ENCODE data around the gene RBM26. TPM values are rescaled to one million over a fixed set of nuclear protein-coding genes. Genes with fewer than 3 reads are reported as not detected.

RBM26 gene
- polyA plus RNA-seq, 1 donor from 2014 or later: 112 TPM

- no peak overlapping the region for H3K4me3 ChIP-seq (ENCODE audit: low read length)
- H3K27me3 ChIP-seq (ENCODE audit: insufficient read depth, low read depth, low read length): no peaks in the 10 kb centered on the region
- no peaks in the 10 kb centered on the region for H3K9me3 ChIP-seq (ENCODE audit: low read length)
- H3K36me3 ChIP-seq (ENCODE audit: insufficient read depth, low read length): no peaks in the 10 kb centered on the region
- no peaks in the 10 kb centered on the region for H3K79me2 ChIP-seq (replicated peaks; ENCODE audit: insufficient read depth, low read length)
- TF ChIP-seq POLR2AphosphoS5 (IDR thresholded peaks at IDR 0.05) (no peak), CTCF (IDR thresholded peaks at IDR 0.05; ENCODE audit: poor library complexity, severe bottlenecking) (no peak), MXI1 (conservative IDR thresholded peaks at IDR 0.05; ENCODE audit: poor library complexity, severe bottlenecking) (no peak), EP300 (conservative IDR thresholded peaks at IDR 0.05; ENCODE audit: poor library complexity, severe bottlenecking) (no peak), RAD21 (conservative IDR thresholded peaks at IDR 0.05) (no peak), EZH2 (IDR thresholded peaks at IDR 0.05; ENCODE audit: borderline replicate concordance, insufficient read depth, low read length, poor library complexity, severe bottlenecking) (no peak), SMC3 (conservative IDR thresholded peaks at IDR 0.05; ENCODE audit: poor library complexity) (no peak), REST (IDR thresholded peaks at IDR 0.05; ENCODE audit: borderline replicate concordance) (no peak), TAF1 (IDR thresholded peaks at IDR 0.05; ENCODE audit: low read depth) (no peak)
- no peak overlapping the region for H3K9ac ChIP-seq (ENCODE audit: low read length)
- H4K20me1 ChIP-seq (ENCODE audit: insufficient read depth): no peaks in the 10 kb centered on the region
- no peak overlapping the region for H3K4me2 ChIP-seq (ENCODE audit: low read length)
- H3F3A ChIP-seq (ENCODE audit: insufficient read depth, low read length, poor library complexity, severe bottlenecking): no peaks in the 10 kb centered on the region
- no peak overlapping the region for H2AFZ ChIP-seq (ENCODE audit: low read depth, low read length)
- H3K9me2 ChIP-seq (ENCODE audit: insufficient read depth, low read length): no peaks in the 10 kb centered on the region
- no peak overlapping the region for H3K27ac ChIP-seq (ENCODE audit: low read length)
Measured at GRCh38 chr13:79434556-79434955, 28.5 kb upstream of the RBM26 start.

- no peaks in the 10 kb centered on the region for H3F3A ChIP-seq (ENCODE audit: insufficient read depth, low read length, poor library complexity, severe bottlenecking)
- H3K9ac ChIP-seq (ENCODE audit: low read length): no peak overlapping the region
- no peak for TF ChIP-seq MXI1 (conservative IDR thresholded peaks at IDR 0.05; ENCODE audit: poor library complexity, severe bottlenecking)
- TF ChIP-seq RAD21 (conservative IDR thresholded peaks at IDR 0.05): no peak
- TF ChIP-seq SMC3 (conservative IDR thresholded peaks at IDR 0.05; ENCODE audit: poor library complexity): no peak
- TF ChIP-seq REST (IDR thresholded peaks at IDR 0.05; ENCODE audit: borderline replicate concordance): no peak
- TF ChIP-seq EP300 (conservative IDR thresholded peaks at IDR 0.05; ENCODE audit: poor library complexity, severe bottlenecking): no peak
- TF ChIP-seq CTCF (IDR thresholded peaks at IDR 0.05; ENCODE audit: poor library complexity, severe bottlenecking): no peak
- no peak for TF ChIP-seq TAF1 (IDR thresholded peaks at IDR 0.05; ENCODE audit: low read depth)
- no peak for TF ChIP-seq EZH2 (IDR thresholded peaks at IDR 0.05; ENCODE audit: borderline replicate concordance, insufficient read depth, low read length, poor library complexity, severe bottlenecking)
- TF ChIP-seq POLR2AphosphoS5 (IDR thresholded peaks at IDR 0.05): no peak
- no peak overlapping the region for H3K4me2 ChIP-seq (ENCODE audit: low read length)
- H3K27me3 ChIP-seq (ENCODE audit: insufficient read depth, low read depth, low read length): no peaks in the 10 kb centered on the region
- H2AFZ ChIP-seq (ENCODE audit: low read depth, low read length): no peak overlapping the region
- H4K20me1 ChIP-seq (ENCODE audit: insufficient read depth): no peaks in the 10 kb centered on the region
- H3K9me3 ChIP-seq (ENCODE audit: low read length): no peaks in the 10 kb centered on the region
- no peaks in the 10 kb centered on the region for H3K9me2 ChIP-seq (ENCODE audit: insufficient read depth, low read length)
- H3K27ac ChIP-seq (ENCODE audit: low read length): no peak overlapping the region
- no peak overlapping the region for H3K4me3 ChIP-seq (ENCODE audit: low read length)
- H3K36me3 ChIP-seq (ENCODE audit: insufficient read depth, low read length): no peaks in the 10 kb centered on the region
- no peaks in the 10 kb centered on the region for H3K79me2 ChIP-seq (replicated peaks; ENCODE audit: insufficient read depth, low read length)
Measured at GRCh38 chr13:79432992-79433391, 26.9 kb upstream of the RBM26 start.

Measured in neural cell (in vitro differentiated cells).